Measurements from ENCODE around the gene PCIF1. TPM values are rescaled to one million over a fixed set of nuclear protein-coding genes. Genes with fewer than 3 reads are reported as not detected.
"Not testable (repeated sequence)": the region's sequence is repeated elsewhere in the genome, so short reads cannot be mapped to it uniquely, and the experiment has no call there.

PCIF1 gene
- total RNA-seq, 1 donor from 2014 or later, result 37.8 TPM

DNA sequence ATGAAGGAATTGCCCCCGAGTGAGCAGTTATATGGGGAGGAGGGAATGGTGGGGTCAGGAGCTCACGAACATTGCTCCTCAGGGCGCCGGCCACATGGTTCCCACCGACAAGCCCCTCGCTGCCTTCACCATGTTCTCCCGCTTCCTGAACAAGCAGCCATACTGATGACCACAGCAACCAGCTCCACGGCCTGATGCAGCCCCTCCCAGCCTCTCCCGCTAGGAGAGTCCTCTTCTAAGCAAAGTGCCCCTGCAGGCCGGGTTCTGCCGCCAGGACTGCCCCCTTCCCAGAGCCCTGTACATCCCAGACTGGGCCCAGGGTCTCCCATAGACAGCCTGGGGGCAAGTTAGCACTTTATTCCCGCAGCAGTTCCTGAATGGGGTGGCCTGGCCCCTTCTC, 36.2 kb upstream of the PCIF1 start:
- H3K4me3 Mint-ChIP-seq (ENCODE audit: low read depth), result no peak overlapping the region
- peaks cover 5% of the 10 kb centered on the region for H3K36me3 Mint-ChIP-seq (ENCODE audit: insufficient read depth)
- H3K27me3 Mint-ChIP-seq, result no peaks in the 10 kb centered on the region
- H3K9me3 Mint-ChIP-seq (ENCODE audit: low read depth), result no peaks in the 10 kb centered on the region
- no peak overlapping the region for H3K27ac Mint-ChIP-seq
- TF ChIP-seq, protein P1, sequence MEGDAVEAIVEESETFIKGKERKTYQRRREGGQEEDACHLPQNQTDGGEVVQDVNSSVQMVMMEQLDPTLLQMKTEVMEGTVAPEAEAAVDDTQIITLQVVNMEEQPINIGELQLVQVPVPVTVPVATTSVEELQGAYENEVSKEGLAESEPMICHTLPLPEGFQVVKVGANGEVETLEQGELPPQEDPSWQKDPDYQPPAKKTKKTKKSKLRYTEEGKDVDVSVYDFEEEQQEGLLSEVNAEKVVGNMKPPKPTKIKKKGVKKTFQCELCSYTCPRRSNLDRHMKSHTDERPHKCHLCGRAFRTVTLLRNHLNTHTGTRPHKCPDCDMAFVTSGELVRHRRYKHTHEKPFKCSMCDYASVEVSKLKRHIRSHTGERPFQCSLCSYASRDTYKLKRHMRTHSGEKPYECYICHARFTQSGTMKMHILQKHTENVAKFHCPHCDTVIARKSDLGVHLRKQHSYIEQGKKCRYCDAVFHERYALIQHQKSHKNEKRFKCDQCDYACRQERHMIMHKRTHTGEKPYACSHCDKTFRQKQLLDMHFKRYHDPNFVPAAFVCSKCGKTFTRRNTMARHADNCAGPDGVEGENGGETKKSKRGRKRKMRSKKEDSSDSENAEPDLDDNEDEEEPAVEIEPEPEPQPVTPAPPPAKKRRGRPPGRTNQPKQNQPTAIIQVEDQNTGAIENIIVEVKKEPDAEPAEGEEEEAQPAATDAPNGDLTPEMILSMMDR (IDR thresholded peaks at IDR 0.05; ENCODE audit: unreplicated experiment), result no peak
- H3K4me1 Mint-ChIP-seq (ENCODE audit: low read depth), result no peaks in the 10 kb centered on the region
- DNase-seq (ENCODE audit: low spot score, unreplicated experiment), result no peak

DNA sequence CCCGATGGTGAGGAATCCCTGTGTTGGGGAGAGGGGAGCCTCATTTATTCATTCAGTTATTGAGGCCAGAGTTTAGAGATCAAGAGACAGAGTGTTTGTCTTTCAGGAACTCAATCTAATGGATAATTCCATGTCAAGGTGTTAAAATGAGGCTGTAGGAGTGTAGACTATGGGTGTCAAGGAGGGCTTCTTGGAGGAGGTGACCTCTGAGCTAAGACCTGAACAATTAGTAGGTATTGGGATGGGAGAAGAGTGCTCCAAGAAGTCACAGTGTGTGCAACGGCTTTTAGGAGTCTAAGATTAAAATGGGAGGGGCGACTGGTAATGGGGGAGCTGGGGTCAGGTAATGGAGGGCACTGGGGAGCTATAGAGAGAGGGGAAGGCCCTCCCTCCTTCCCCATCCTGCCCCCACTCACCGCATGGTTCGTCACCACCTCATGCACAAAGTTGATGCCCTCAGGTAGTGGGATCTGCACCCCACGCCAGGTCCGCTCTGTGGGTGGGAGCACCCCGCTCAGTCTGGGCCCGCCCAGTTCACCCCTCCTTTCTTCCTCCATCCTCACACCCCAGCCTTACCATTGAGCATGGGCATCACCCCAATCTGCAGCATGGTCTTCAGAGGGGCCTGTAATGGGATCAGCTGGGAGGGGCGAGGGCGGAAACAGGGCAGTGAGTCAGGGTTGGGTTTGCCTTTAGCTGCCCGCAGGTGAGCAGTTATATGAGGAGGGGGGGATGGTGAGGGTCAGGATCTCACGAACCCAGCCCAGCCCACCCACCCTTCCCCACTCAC, 35.2 kb upstream of the PCIF1 start:
- no peak for DNase-seq (ENCODE audit: low spot score, unreplicated experiment)
- TF ChIP-seq, protein P1 (IDR thresholded peaks at IDR 0.05; ENCODE audit: unreplicated experiment), result no peak
- no peaks in the 10 kb centered on the region for H3K27me3 Mint-ChIP-seq
- H3K9me3 Mint-ChIP-seq (ENCODE audit: low read depth), result no peaks in the 10 kb centered on the region
- no peaks in the 10 kb centered on the region for H3K4me1 Mint-ChIP-seq (ENCODE audit: low read depth)
- no peak overlapping the region for H3K4me3 Mint-ChIP-seq (ENCODE audit: low read depth)
- H3K36me3 Mint-ChIP-seq (ENCODE audit: insufficient read depth), result peaks cover 2% of the 10 kb centered on the region
- no peak overlapping the region for H3K27ac Mint-ChIP-seq

DNA sequence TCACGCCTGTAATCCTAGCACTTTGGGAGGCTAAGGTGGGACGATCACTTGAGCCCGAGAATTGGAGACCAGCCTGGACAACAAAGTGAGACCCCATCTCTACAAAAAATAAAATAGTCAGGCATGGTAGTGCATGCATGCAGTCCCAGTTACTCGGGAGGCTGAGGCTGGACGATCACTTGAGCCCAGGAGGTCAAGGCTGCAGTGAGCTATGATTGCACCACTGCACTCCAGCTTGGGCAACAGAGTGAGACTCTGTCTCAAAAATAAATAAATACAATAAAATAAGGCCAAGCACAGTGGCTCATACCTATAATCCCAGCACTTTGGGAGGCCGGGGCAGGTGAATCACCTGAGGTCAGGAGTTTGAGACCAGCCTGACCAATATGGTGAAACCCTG, 33.2 kb upstream of the PCIF1 start:
- not testable (repeated sequence) for H3K4me3 Mint-ChIP-seq (ENCODE audit: low read depth); H3K27me3 Mint-ChIP-seq; H3K4me1 Mint-ChIP-seq (ENCODE audit: low read depth); H3K36me3 Mint-ChIP-seq (ENCODE audit: insufficient read depth); H3K27ac Mint-ChIP-seq; H3K9me3 Mint-ChIP-seq (ENCODE audit: low read depth); DNase-seq (ENCODE audit: low spot score, unreplicated experiment)

DNA sequence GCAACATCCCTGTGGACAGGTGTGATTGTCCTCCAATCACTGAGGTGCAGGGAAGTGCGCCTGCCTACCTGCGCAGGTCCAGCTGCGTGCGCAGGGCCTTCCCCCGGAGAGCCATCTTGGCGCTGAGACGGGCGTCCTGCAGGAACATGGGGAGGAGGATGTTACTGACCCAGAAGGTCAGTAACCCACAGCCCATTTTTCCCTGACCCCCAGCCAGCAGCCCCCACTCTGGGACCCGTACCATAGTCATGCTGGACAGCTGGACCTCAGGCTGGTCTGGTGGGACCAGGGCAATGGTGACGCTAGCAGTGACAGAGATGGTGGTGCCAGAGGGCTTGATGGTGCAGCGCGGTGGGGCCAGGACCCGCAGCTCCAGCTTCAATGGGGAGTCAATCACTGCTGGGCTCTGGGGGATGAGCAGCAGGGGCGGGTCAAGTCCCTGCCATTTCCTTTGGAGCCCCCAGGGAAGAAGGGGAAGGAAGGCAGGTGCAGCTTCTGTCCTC, 32.2 kb upstream of the PCIF1 start:
- Mint-ChIP-seq H3K27me3 (no peaks in the 10 kb centered on the region), H3K9me3 (ENCODE audit: low read depth) (no peaks in the 10 kb centered on the region), H3K27ac (no peak overlapping the region), H3K4me1 (ENCODE audit: low read depth) (no peaks in the 10 kb centered on the region), H3K36me3 (ENCODE audit: insufficient read depth) (peaks cover 5% of the 10 kb centered on the region), H3K4me3 (ENCODE audit: low read depth) (no peak overlapping the region)
- TF ChIP-seq, protein P1 (IDR thresholded peaks at IDR 0.05; ENCODE audit: unreplicated experiment), result no peak
- no peak for DNase-seq (ENCODE audit: low spot score, unreplicated experiment)

DNA sequence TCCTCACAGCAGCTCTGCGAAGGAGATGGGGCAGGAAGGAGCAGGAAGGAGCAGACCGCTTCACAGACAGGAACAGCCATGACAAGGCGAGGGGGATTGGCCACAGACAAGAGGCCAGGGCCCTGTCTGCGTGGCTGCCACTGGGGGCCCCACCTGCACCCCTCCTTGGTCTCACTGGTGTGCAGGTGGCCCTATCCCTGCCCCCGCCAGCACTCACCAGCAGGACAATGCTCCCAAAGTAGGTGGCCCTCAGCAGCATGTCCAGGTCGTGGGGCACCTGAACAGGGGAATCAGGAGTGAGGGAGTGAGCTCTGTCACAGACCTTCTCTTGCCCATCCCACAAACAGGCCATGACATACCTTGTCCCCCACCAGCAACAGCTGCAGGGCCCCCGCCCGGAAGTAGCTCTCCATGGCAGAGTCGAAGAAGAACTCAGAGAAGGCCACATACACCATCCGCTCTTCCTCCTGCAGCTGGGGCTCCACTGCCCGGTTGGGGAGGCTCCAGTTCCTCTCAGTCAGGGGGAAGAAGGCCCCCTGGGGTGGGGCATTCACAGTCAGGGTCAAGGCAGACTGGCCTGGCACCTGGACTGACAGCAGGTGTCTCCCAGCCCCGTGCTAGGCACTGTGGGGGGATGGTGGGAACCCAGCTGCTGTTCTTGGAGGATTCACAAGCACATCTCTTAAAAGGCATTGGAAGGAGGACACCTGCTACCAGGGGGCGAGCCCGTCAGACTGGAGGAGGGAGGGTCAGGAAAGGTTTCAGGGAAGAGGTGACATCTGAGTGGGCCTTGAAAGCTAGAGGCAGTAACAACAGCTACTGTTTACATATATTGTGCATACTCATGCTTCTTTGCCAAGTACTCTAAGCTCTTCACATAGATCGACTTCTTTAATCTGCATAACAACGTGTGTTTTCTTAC, 29.6 kb upstream of the PCIF1 start:
- Mint-ChIP-seq H3K36me3 (ENCODE audit: insufficient read depth) (peaks cover 5% of the 10 kb centered on the region), H3K4me1 (ENCODE audit: low read depth) (no peaks in the 10 kb centered on the region), H3K27me3 (no peaks in the 10 kb centered on the region), H3K27ac (no peak overlapping the region), H3K4me3 (ENCODE audit: low read depth) (no peak overlapping the region), H3K9me3 (ENCODE audit: low read depth) (no peaks in the 10 kb centered on the region)
- TF ChIP-seq, protein P1 (IDR thresholded peaks at IDR 0.05; ENCODE audit: unreplicated experiment), result no peak
- DNase-seq (ENCODE audit: low spot score, unreplicated experiment), result no peak
